Activated CD8-positive, alpha-beta memory T cell treated with anti-CD3 and anti-CD28 coated beads, Interleukin-2, amount 50 U/mL, for 1 hour (primary cell): ENCODE data around the gene IPO9.

Experiments
- DNase-seq: peaks from one replicate; pipeline ENCODE4 v3.0.0-alpha.2; 2020; ENCODE audit errors: extremely low read depth

The IPO9 gene

GRCh38 chr1:201828820-201829774, at the start of gene IPO9:
Gene IPO9, plus strand, starts transcription at chr1:201829157. Its CDS starts 53 bp downstream, at chr1:201829210.
- peak; percentile 70 for DNase-seq

GRCh38 chr1:201779351-201779880, 49.5 kb upstream of the IPO9 start:
- DNase-seq, result no peak

- no peak for DNase-seq
Measured at GRCh38 chr1:201780952-201781351, 48.0 kb upstream of the IPO9 start.

GRCh38 chr1:201781437-201781836, 47.5 kb upstream of the IPO9 start:
- no peak for DNase-seq

GRCh38 chr1:201782353-201782752, 46.6 kb upstream of the IPO9 start:
- no peak for DNase-seq

- no peak for DNase-seq
Measured at GRCh38 chr1:201783058-201783457, 45.9 kb upstream of the IPO9 start.

- DNase-seq, result no peak
Measured at GRCh38 chr1:201783572-201783971, 45.4 kb upstream of the IPO9 start.

GRCh38 chr1:201785291-201785690, 43.7 kb upstream of the IPO9 start:
- DNase-seq, result no peak

GRCh38 chr1:201786824-201787223, 42.1 kb upstream of the IPO9 start:
- no peak for DNase-seq

- no peak for DNase-seq
Measured at GRCh38 chr1:201788296-201788695, 40.7 kb upstream of the IPO9 start.

GRCh38 chr1:201789245-201789644, 39.7 kb upstream of the IPO9 start:
- DNase-seq, result no peak

GRCh38 chr1:201790261-201790660, 38.7 kb upstream of the IPO9 start:
- no peak for DNase-seq

- no peak for DNase-seq
Measured at GRCh38 chr1:201791051-201791778, 37.7 kb upstream of the IPO9 start.

- DNase-seq, result no peak
Measured at GRCh38 chr1:201791779-201792173, 37.2 kb upstream of the IPO9 start.

- DNase-seq, result no peak
Measured at GRCh38 chr1:201792534-201793305, 36.2 kb upstream of the IPO9 start.

- no peak for DNase-seq
Measured at GRCh38 chr1:201793306-201793925, 35.5 kb upstream of the IPO9 start.

GRCh38 chr1:201795066-201795465, 33.9 kb upstream of the IPO9 start:
- DNase-seq, result no peak

- DNase-seq, result no peak
Measured at GRCh38 chr1:201800246-201800645, 28.7 kb upstream of the IPO9 start.

- DNase-seq, result no peak
Measured at GRCh38 chr1:201806801-201807200, 22.2 kb upstream of the IPO9 start.

- DNase-seq, result no peak
Measured at GRCh38 chr1:201807958-201808632, 20.9 kb upstream of the IPO9 start.

- no peak for DNase-seq
Measured at GRCh38 chr1:201808633-201808990, 20.3 kb upstream of the IPO9 start.
